Measurements from ENCODE around the gene ACACB. TPM values are rescaled to one million over a fixed set of nuclear protein-coding genes. Genes with fewer than 3 reads are reported as not detected.

ACACB gene
- total and polyA plus RNA-seq, 12 donors = 12.8 to 241 (median 107) TPM

- H3K27me3 ChIP-seq = no peaks in the 10 kb centered on the region
- H3K4me1 ChIP-seq = peaks cover 0 to 11% (median 5%) of the 10 kb centered on the region in 9 donors
- H3K9me3 ChIP-seq = no peaks in the 10 kb centered on the region
- intact Hi-C loops (cut with DNase I) = no loop called here
- ATAC-seq (no peak), DNase-seq (no peak)
- H3K4me3 ChIP-seq = no peak overlapping the region
- no peak overlapping the region for H3K27ac ChIP-seq
- TF ChIP-seq, protein P1, sequence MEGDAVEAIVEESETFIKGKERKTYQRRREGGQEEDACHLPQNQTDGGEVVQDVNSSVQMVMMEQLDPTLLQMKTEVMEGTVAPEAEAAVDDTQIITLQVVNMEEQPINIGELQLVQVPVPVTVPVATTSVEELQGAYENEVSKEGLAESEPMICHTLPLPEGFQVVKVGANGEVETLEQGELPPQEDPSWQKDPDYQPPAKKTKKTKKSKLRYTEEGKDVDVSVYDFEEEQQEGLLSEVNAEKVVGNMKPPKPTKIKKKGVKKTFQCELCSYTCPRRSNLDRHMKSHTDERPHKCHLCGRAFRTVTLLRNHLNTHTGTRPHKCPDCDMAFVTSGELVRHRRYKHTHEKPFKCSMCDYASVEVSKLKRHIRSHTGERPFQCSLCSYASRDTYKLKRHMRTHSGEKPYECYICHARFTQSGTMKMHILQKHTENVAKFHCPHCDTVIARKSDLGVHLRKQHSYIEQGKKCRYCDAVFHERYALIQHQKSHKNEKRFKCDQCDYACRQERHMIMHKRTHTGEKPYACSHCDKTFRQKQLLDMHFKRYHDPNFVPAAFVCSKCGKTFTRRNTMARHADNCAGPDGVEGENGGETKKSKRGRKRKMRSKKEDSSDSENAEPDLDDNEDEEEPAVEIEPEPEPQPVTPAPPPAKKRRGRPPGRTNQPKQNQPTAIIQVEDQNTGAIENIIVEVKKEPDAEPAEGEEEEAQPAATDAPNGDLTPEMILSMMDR (IDR thresholded peaks at IDR 0.05) = no peak
- WGBS, 2 donors = 88 to 89% methylated on average over 10 of the region's 10 CpGs
- H3K36me3 ChIP-seq = no peaks in the 10 kb centered on the region
Measured at GRCh38 chr12:109278912-109279311, 162.5 kb downstream of the ACACB start.

DNA sequence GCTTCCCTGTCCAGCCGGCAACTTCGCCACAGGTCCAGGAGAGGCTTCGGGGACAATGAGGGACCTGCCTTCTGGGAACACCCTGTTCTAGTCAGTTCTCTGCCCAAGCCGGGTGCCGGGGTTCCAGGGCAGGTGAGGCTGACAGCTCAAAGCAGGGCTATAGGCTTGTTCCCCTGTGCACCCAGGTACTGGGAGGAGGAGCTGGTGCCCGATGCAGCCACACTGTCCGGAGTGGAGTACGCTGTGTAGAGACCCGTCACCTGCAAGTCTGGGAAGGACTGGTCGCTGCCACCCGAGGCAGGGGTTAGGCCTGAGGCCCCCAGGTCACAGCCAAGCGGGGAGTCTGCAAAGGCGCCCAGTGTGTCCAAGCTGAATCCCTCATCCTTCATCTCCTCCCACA lies 163.1 kb downstream of the ACACB start:
- Histone ChIP-seq H3K27me3 (no peaks in the 10 kb centered on the region), H3K27ac (no peak overlapping the region), H3K9me3 (no peaks in the 10 kb centered on the region), H3K4me1 (peaks cover 0 to 11% (median 5%) of the 10 kb centered on the region in 9 donors), H3K36me3 (no peaks in the 10 kb centered on the region), H3K4me3 (no peak overlapping the region)
- intact Hi-C loops (cut with DNase I) = no loop called here
- ATAC-seq (no peak), DNase-seq (no peak)
- TF ChIP-seq, protein P1 (IDR thresholded peaks at IDR 0.05) = no peak
- WGBS, 2 donors = 97% methylated on average over 13 of the region's 13 CpGs

DNA sequence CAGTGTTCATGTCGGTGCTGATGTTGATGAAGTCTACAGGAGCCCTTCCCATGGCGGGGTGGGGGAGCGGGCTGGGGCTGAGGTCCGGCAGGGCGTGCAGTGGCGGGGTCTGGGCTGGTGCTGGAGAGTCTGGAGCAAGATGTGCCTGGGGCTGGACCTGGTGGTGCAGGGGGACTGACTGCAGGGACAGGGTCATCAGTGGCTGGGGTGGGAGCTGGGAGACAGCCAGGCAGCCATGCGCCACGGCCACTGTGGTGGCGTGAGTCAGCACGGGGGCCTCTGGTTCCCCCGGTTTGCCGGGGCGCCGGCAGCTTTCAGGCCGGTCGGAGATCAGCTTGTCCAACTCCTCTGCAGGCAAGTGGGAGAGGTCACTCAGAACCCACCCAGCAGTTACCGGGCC lies 165.1 kb downstream of the ACACB start:
- no peaks in the 10 kb centered on the region for H3K9me3 ChIP-seq
- no peak for DNase-seq
- no peaks in the 10 kb centered on the region for H3K36me3 ChIP-seq
- peaks cover 0 to 11% (median 5%) of the 10 kb centered on the region in 9 donors for H3K4me1 ChIP-seq
- no peak overlapping the region for H3K4me3 ChIP-seq
- TF ChIP-seq, protein P1 (IDR thresholded peaks at IDR 0.05) = no peak
- 90 to 92% methylated on average over 17 of the region's 17 CpGs for WGBS, 2 donors
- H3K27me3 ChIP-seq = no peaks in the 10 kb centered on the region
- ATAC-seq = peak in 1 of 8 donors; percentile 18
- no peak overlapping the region for H3K27ac ChIP-seq
- intact Hi-C loops (cut with DNase I) = no loop called here

DNA sequence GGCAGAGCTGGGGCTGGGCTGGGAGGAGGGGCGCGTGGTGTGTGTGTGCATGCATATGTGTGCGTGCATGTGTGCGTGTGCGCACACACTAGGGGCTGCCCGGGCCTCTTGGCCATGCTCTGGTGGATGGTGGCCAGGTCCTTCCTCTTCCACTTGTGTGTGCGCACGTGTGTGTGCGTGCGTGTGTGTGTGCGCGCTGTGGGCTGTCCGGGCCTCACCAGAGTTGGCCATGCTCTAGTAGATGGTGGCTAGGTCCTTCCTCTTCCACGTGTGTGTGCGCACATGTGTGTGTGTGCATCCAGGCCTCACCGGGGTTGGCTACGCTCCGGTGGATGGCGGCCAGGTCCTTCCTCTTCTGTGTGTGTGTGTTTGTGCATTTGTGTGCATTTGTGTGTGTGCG lies 168.0 kb downstream of the ACACB start:
- TF ChIP-seq, protein P1 (IDR thresholded peaks at IDR 0.05) = no peak
- Histone ChIP-seq H3K27ac (no peak overlapping the region), H3K9me3 (no peaks in the 10 kb centered on the region), H3K27me3 (no peaks in the 10 kb centered on the region), H3K36me3 (no peaks in the 10 kb centered on the region), H3K4me1 (no peaks in the 10 kb centered on the region), H3K4me3 (no peak overlapping the region)
- intact Hi-C loops (cut with DNase I) = no loop called here
- no peak for ATAC-seq
- DNase-seq = no peak
- WGBS, 2 donors = 90 to 91% methylated on average over 20 of the region's 20 CpGs

All from heart right ventricle (tissue), 16 donors.